ENCODE data around the gene DEFB131B. TPM values are rescaled to one million over a fixed set of nuclear protein-coding genes. Genes with fewer than 3 reads are reported as not detected.
A peak's percentile ranks its signal among the peaks of the same experiment; 100 is the strongest.
"Not testable (repeated sequence)": the region's sequence is repeated elsewhere in the genome, so short reads cannot be mapped to it uniquely, and the experiment has no call there.

The DEFB131B gene
- total RNA-seq, 1 donor from 2014 or later, result not detected

DNA sequence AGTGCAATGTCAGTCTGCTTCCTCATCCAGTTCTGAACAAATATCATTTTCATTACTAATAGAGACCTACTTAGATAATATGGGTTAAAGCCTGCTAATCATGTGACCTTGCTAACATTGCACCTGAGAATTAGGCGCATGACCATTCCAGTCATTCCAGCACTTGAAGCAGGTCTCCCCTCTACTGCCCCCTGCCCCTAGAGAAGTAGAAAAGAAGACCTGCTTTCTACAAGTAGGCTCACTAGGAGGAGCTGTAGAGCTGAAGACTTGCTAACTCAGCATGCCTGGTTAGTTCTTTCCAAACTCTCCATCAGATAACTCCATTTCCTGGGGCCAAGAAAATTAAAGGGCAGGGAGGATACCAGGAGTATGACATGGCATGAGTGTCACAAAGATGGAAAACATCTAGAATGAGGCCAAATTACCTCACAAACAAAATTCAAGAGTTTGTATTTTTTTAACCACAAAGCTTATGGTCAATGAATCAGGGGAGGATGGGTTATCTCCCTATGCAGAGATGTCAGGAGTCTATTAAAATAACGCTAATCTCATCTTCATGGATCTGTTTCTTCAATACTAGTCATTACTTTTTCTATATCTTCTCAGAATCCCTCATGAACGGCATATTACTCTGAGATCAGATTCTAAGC, 14.2 kb upstream of the DEFB131B start:
- H3K4me1 Mint-ChIP-seq (ENCODE audit: unreplicated experiment); H3K4me3 Mint-ChIP-seq (ENCODE audit: unreplicated experiment); H3K9me3 Mint-ChIP-seq (ENCODE audit: unreplicated experiment); H3K27ac Mint-ChIP-seq (ENCODE audit: unreplicated experiment); DNase-seq (ENCODE audit: extremely low spot score, unreplicated experiment); H3K27me3 Mint-ChIP-seq (ENCODE audit: unreplicated experiment); H3K36me3 Mint-ChIP-seq (ENCODE audit: unreplicated experiment): not testable (repeated sequence)
- TF ChIP-seq CTCF (IDR thresholded peaks at IDR 0.05), result peak; percentile 62

DNA sequence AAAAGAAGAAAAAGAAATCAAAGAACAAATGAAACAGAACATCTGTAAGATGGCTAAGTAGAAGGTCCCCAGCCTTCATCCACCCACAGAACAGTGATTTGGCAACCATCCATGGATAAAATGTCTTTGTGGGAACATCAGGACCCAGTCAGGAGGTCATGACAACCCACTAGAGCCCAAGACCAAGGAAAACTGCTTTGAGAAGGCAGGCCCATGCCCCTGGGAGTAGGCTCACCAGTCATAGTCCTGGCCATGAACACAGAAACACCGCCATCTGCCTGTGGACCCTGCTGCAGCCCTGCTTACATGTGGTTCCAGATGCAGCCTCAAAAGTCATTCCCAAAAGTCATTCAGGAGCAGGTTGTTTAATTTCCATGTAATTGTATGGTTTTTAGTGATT, 11.0 kb upstream of the DEFB131B start:
- H3K4me3 Mint-ChIP-seq (ENCODE audit: unreplicated experiment); H3K27me3 Mint-ChIP-seq (ENCODE audit: unreplicated experiment); H3K36me3 Mint-ChIP-seq (ENCODE audit: unreplicated experiment); H3K9me3 Mint-ChIP-seq (ENCODE audit: unreplicated experiment); DNase-seq (ENCODE audit: extremely low spot score, unreplicated experiment); H3K27ac Mint-ChIP-seq (ENCODE audit: unreplicated experiment); H3K4me1 Mint-ChIP-seq (ENCODE audit: unreplicated experiment): not testable (repeated sequence)

DNA sequence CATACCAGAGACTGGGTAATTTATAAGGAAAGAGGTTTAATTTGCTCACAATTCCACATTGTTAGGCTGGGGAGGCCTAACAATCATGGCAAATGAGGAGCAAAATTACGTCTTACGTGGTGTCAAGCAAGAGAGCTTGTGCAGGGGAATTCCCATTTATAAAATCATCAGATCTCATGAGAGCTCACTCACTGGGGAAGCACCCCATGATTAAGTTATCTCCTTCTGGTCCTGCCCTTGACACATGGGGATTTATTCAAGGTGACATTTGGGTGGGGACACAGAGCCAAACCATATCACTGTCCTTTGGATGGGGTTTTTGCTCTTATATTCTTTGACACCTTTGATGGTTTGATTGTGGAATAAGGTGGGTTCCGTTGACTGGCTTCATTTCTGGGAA, 8.3 kb upstream of the DEFB131B start:
- not testable (repeated sequence) for H3K9me3 Mint-ChIP-seq (ENCODE audit: unreplicated experiment); H3K27me3 Mint-ChIP-seq (ENCODE audit: unreplicated experiment); H3K36me3 Mint-ChIP-seq (ENCODE audit: unreplicated experiment); H3K4me3 Mint-ChIP-seq (ENCODE audit: unreplicated experiment); H3K4me1 Mint-ChIP-seq (ENCODE audit: unreplicated experiment); H3K27ac Mint-ChIP-seq (ENCODE audit: unreplicated experiment); DNase-seq (ENCODE audit: extremely low spot score, unreplicated experiment)

DNA sequence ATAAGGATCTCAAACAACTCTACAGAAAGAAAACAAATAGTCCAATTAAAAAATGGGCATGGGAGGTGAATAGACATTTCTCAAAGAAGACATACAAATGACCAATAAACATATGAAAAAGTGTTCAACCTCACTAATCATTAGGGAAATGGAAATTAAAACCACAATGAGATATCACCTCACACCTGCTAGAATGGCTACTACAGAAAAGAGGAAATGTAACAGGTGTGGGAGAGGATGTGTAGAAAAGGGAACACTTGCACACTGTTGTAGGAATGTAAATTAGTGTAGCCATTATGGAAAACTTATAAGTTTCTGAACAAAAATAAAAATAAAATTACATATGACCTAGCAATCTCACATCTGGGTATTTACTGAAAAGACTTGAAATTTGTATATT, 7.6 kb upstream of the DEFB131B start:
- H3K4me3 Mint-ChIP-seq (ENCODE audit: unreplicated experiment); H3K4me1 Mint-ChIP-seq (ENCODE audit: unreplicated experiment); H3K27ac Mint-ChIP-seq (ENCODE audit: unreplicated experiment); H3K36me3 Mint-ChIP-seq (ENCODE audit: unreplicated experiment); DNase-seq (ENCODE audit: extremely low spot score, unreplicated experiment); H3K9me3 Mint-ChIP-seq (ENCODE audit: unreplicated experiment); H3K27me3 Mint-ChIP-seq (ENCODE audit: unreplicated experiment): not testable (repeated sequence)

GRCh38 chr11:71876262-71876661, 2.0 kb upstream of the DEFB131B start:
- not testable (repeated sequence) for DNase-seq (ENCODE audit: extremely low spot score, unreplicated experiment); H3K9me3 Mint-ChIP-seq (ENCODE audit: unreplicated experiment); H3K27ac Mint-ChIP-seq (ENCODE audit: unreplicated experiment); H3K27me3 Mint-ChIP-seq (ENCODE audit: unreplicated experiment); H3K4me3 Mint-ChIP-seq (ENCODE audit: unreplicated experiment); H3K4me1 Mint-ChIP-seq (ENCODE audit: unreplicated experiment)
- peaks cover 14% of the 10 kb centered on the region for H3K36me3 Mint-ChIP-seq (ENCODE audit: unreplicated experiment)

DNA sequence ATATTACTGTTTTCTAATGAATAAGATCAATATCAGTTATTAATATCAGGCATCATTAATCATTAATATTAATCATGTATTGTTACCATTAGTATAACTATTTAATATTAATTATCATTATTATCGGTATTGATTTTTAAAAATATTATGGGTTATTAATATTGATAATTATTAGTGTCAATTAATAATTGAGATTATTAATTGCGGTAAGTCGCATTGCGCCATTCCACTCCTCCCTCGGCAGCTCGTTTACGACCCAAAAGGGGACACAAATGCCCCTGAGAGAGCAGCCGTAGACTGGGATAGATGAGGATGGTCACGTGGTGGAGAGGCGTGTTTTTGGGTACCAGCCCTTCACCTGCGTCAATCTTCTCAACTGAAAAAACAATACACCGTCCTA, 7.6 kb downstream of the DEFB131B start:
- H3K36me3 Mint-ChIP-seq (ENCODE audit: unreplicated experiment); H3K4me1 Mint-ChIP-seq (ENCODE audit: unreplicated experiment); H3K27ac Mint-ChIP-seq (ENCODE audit: unreplicated experiment); H3K27me3 Mint-ChIP-seq (ENCODE audit: unreplicated experiment); DNase-seq (ENCODE audit: extremely low spot score, unreplicated experiment); H3K9me3 Mint-ChIP-seq (ENCODE audit: unreplicated experiment); H3K4me3 Mint-ChIP-seq (ENCODE audit: unreplicated experiment): not testable (repeated sequence)

GRCh38 chr11:71888335-71889010, 10.2 kb downstream of the DEFB131B start:
- H3K9me3 Mint-ChIP-seq (ENCODE audit: unreplicated experiment); H3K4me3 Mint-ChIP-seq (ENCODE audit: unreplicated experiment); H3K36me3 Mint-ChIP-seq (ENCODE audit: unreplicated experiment); H3K27me3 Mint-ChIP-seq (ENCODE audit: unreplicated experiment); DNase-seq (ENCODE audit: extremely low spot score, unreplicated experiment); H3K27ac Mint-ChIP-seq (ENCODE audit: unreplicated experiment); H3K4me1 Mint-ChIP-seq (ENCODE audit: unreplicated experiment): not testable (repeated sequence)

DNA sequence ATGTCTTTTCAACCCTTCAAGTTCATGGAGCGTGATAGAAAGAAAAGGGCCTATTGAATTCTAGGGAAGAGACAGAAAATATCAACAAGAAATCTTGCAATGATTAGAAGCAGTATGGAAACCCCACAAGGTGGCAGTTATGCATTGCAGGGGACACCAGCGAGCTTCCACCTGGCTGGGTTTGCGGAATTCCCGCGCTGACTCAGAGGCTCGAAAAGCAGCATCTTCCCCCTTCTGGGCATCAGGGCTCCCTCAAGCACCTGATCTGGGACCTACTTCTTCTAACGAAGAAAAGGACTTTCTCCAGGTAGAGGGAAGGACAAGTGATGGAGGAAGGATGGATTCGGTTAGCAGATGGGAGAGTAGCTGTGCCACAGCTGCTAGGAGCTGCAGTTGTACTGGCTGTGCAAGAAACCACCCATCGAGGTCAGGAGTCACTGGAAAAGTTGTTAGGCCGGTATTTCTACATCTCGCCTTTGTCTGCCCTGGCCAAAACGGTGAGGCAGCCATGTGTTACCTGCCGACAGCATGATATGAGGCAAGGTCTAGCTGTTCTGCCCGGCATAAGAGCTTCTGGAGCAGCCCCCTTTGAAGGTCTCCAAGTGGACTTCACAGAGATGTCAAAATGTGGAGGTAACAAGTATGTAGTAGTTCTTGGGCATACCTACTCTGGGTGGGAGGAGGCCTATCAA, 11.1 kb downstream of the DEFB131B start:
- DNase-seq (ENCODE audit: extremely low spot score, unreplicated experiment); H3K36me3 Mint-ChIP-seq (ENCODE audit: unreplicated experiment); H3K4me3 Mint-ChIP-seq (ENCODE audit: unreplicated experiment); H3K27me3 Mint-ChIP-seq (ENCODE audit: unreplicated experiment); H3K4me1 Mint-ChIP-seq (ENCODE audit: unreplicated experiment); H3K27ac Mint-ChIP-seq (ENCODE audit: unreplicated experiment): not testable (repeated sequence)
- H3K9me3 Mint-ChIP-seq (ENCODE audit: unreplicated experiment), result peaks cover 12% of the 10 kb centered on the region

Data from osteocyte (in vitro differentiated cells).